ENCODE data around the gene TSPY8. TPM values are rescaled to one million over a fixed set of nuclear protein-coding genes. Genes with fewer than 3 reads are reported as not detected.
"Not testable (repeated sequence)": the region's sequence is repeated elsewhere in the genome, so short reads cannot be mapped to it uniquely, and the experiment has no call there.

TSPY8 gene
- total RNA-seq, 1 experiment from 2014 or later, result not detected

DNA sequence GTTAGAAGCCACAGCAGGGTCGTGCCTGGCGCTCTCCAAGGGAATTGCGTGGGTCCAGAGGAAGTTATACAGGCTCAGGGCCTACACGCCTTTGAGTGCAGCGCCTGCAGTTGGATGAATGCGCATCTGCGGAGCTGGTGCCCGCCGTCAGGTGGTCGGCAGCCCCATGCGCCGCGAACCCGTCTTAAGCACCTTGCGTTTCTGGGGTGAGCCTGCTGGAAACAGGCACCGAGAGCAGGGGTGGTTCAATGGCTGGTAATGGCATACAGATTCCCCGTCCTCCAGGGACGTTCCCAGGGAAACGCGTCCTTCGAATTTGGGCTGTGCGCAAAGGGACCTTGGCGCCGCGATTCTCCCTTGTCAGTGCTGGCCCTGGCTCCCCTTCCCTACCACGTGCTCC lies 38.9 kb downstream of the TSPY8 start:
- not testable (repeated sequence) for H3K4me1 Mint-ChIP-seq; H3K9me3 ChIP-seq (ENCODE audit: control insufficient read depth, low read depth, low read length)

DNA sequence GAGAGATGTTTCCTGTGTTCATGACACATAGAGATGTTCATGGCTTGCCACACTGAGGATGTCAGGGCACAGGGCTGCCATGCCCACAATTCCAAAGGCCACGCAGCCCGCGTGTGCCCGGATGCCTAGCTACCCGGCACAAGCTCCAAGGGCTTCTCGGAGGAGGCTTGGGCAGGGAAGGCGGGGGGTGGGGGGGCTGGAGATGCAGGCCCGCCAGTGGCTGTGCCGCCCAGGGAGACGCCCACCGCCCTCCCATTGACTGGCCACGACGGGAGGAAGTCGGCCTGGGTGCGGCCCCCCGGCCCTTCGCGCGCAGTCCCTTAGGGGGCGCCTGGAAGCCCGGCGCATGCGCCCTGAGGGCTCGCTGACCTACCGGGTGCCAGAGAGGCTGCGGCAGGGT lies 40.5 kb downstream of the TSPY8 start, which contains the start of gene TSPY3:
Gene TSPY3 (plus strand): TSS at position 301 of the 400 bp plus-strand sequence. CDS start 46 bp downstream, at position 347.
- not testable (repeated sequence) for H3K9me3 ChIP-seq (ENCODE audit: control insufficient read depth, low read depth, low read length); H4K20me1 ChIP-seq (ENCODE audit: control insufficient read depth, insufficient read depth, insufficient read length); H2AK5ac ChIP-seq (ENCODE audit: insufficient read length, low read length); H3K23me2 ChIP-seq (ENCODE audit: insufficient read length, low read depth, low read length, poor library complexity, severe bottlenecking); H4K8ac ChIP-seq (replicated peaks; ENCODE audit: insufficient read length, low read depth, low read length); H2BK15ac ChIP-seq (ENCODE audit: low read depth, low read length); H3K9ac ChIP-seq (ENCODE audit: extremely low read depth, insufficient read length, low read length); DNase-seq; H3K18ac ChIP-seq (ENCODE audit: insufficient read length, low read depth, low read length); H3K79me2 ChIP-seq (ENCODE audit: insufficient read depth, low read length); H2AFZ ChIP-seq (ENCODE audit: low read length); H3K4me2 ChIP-seq (ENCODE audit: insufficient read depth, insufficient read length, low read length); H3K9me3 Mint-ChIP-seq; H3K4me1 Mint-ChIP-seq; H3K14ac ChIP-seq (ENCODE audit: insufficient read depth, low read length); H4K91ac ChIP-seq (ENCODE audit: insufficient read length, low read depth, low read length); H4K5ac ChIP-seq (ENCODE audit: insufficient read length, low read depth, low read length); H2BK120ac ChIP-seq (ENCODE audit: low read depth, low read length, poor library complexity, severe bottlenecking); H3T11ph ChIP-seq (ENCODE audit: low read length); H3K27me3 ChIP-seq (ENCODE audit: insufficient read depth, low read length); H3K23ac ChIP-seq (ENCODE audit: insufficient read length, low read depth, low read length); H3K79me1 ChIP-seq (ENCODE audit: insufficient read depth, low read depth, low read length, poor library complexity, severe bottlenecking); H3K27ac ChIP-seq (ENCODE audit: insufficient read length, low read depth, low read length); H2BK12ac ChIP-seq (ENCODE audit: insufficient read length, low read depth, low read length); H2BK20ac ChIP-seq (ENCODE audit: low read depth, low read length, poor library complexity, severe bottlenecking); H3K36me3 Mint-ChIP-seq (ENCODE audit: insufficient read depth in 1 of 3, low read depth in 3 of 3); H3K27me3 Mint-ChIP-seq (ENCODE audit: low read depth); H2BK5ac ChIP-seq (ENCODE audit: insufficient read length, low read length); H3K4ac ChIP-seq (ENCODE audit: low read depth, low read length); H3K56ac ChIP-seq (ENCODE audit: insufficient read length, low read depth, low read length); H3K27ac Mint-ChIP-seq; H3K4me1 ChIP-seq (ENCODE audit: insufficient read depth, low read length); H3K4me3 Mint-ChIP-seq
- WGBS (ENCODE audit: extremely low coverage, insufficient read length, low lambda C conversion rate), result no CpG with 5 or more reads among the region's 26 CpGs

More for the DNA sequence above, 38.9 kb downstream of the TSPY8 start:
- not testable (repeated sequence) for H3K9ac ChIP-seq (ENCODE audit: extremely low read depth, insufficient read length, low read length); DNase-seq; H3K79me2 ChIP-seq (ENCODE audit: insufficient read depth, low read length); H3K23me2 ChIP-seq (ENCODE audit: insufficient read length, low read depth, low read length, poor library complexity, severe bottlenecking); H2AFZ ChIP-seq (ENCODE audit: low read length); H3K18ac ChIP-seq (ENCODE audit: insufficient read length, low read depth, low read length); H3K27me3 Mint-ChIP-seq (ENCODE audit: low read depth); H3K9me3 Mint-ChIP-seq; H2BK20ac ChIP-seq (ENCODE audit: low read depth, low read length, poor library complexity, severe bottlenecking); H2BK120ac ChIP-seq (ENCODE audit: low read depth, low read length, poor library complexity, severe bottlenecking); H2BK5ac ChIP-seq (ENCODE audit: insufficient read length, low read length); H3K23ac ChIP-seq (ENCODE audit: insufficient read length, low read depth, low read length); H4K91ac ChIP-seq (ENCODE audit: insufficient read length, low read depth, low read length); H4K5ac ChIP-seq (ENCODE audit: insufficient read length, low read depth, low read length); H3T11ph ChIP-seq (ENCODE audit: low read length); H3K4ac ChIP-seq (ENCODE audit: low read depth, low read length); H3K56ac ChIP-seq (ENCODE audit: insufficient read length, low read depth, low read length); H3K79me1 ChIP-seq (ENCODE audit: insufficient read depth, low read depth, low read length, poor library complexity, severe bottlenecking); H3K27me3 ChIP-seq (ENCODE audit: insufficient read depth, low read length); H2AK5ac ChIP-seq (ENCODE audit: insufficient read length, low read length); H4K8ac ChIP-seq (replicated peaks; ENCODE audit: insufficient read length, low read depth, low read length); H3K4me1 ChIP-seq (ENCODE audit: insufficient read depth, low read length); H4K20me1 ChIP-seq (ENCODE audit: control insufficient read depth, insufficient read depth, insufficient read length); H3K36me3 Mint-ChIP-seq (ENCODE audit: insufficient read depth in 1 of 3, low read depth in 3 of 3); H2BK12ac ChIP-seq (ENCODE audit: insufficient read length, low read depth, low read length); H2BK15ac ChIP-seq (ENCODE audit: low read depth, low read length); H3K4me3 Mint-ChIP-seq; H3K27ac ChIP-seq (ENCODE audit: insufficient read length, low read depth, low read length); H3K4me2 ChIP-seq (ENCODE audit: insufficient read depth, insufficient read length, low read length); H3K27ac Mint-ChIP-seq; H3K14ac ChIP-seq (ENCODE audit: insufficient read depth, low read length)
- WGBS (ENCODE audit: extremely low coverage, insufficient read length, low lambda C conversion rate), result no CpG with 5 or more reads among the region's 26 CpGs
